Measurements from ENCODE around the gene L1TD1.
"Not testable (repeated sequence)": the region's sequence is repeated elsewhere in the genome, so short reads cannot be mapped to it uniquely, and the experiment has no call there.

- not testable (repeated sequence) for TF ChIP-seq POLR2AphosphoS5 (IDR thresholded peaks at IDR 0.05); POLR2A (IDR thresholded peaks at IDR 0.05); EP300 (IDR thresholded peaks at IDR 0.05; ENCODE audit: low read depth)
- TF ChIP-seq, protein P1, sequence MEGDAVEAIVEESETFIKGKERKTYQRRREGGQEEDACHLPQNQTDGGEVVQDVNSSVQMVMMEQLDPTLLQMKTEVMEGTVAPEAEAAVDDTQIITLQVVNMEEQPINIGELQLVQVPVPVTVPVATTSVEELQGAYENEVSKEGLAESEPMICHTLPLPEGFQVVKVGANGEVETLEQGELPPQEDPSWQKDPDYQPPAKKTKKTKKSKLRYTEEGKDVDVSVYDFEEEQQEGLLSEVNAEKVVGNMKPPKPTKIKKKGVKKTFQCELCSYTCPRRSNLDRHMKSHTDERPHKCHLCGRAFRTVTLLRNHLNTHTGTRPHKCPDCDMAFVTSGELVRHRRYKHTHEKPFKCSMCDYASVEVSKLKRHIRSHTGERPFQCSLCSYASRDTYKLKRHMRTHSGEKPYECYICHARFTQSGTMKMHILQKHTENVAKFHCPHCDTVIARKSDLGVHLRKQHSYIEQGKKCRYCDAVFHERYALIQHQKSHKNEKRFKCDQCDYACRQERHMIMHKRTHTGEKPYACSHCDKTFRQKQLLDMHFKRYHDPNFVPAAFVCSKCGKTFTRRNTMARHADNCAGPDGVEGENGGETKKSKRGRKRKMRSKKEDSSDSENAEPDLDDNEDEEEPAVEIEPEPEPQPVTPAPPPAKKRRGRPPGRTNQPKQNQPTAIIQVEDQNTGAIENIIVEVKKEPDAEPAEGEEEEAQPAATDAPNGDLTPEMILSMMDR (IDR thresholded peaks at IDR 0.05), result not testable (repeated sequence)
Measured at GRCh38 chr1:62220456-62220855, 25.8 kb downstream of the L1TD1 start.

Data from transverse colon (tissue), 4 donors.